Activated CD4-positive, alpha-beta T cell treated with anti-CD3 and anti-CD28 coated beads for 4 hours (primary cell): ENCODE measurements around the gene PICALM.
"Not testable (repeated sequence)": the region's sequence is repeated elsewhere in the genome, so short reads cannot be mapped to it uniquely, and the experiment has no call there.

Source experiments
- DNase-seq, 2 donors: peaks; one replicate each; pipeline ENCODE4 v3.0.0-alpha.2; 2020

The PICALM gene

GRCh38 chr11:85935751-85936150 is 133.1 kb downstream of the PICALM start:
- no peak for DNase-seq

GRCh38 chr11:85934596-85935169 is 134.2 kb downstream of the PICALM start:
- DNase-seq: no peak

GRCh38 chr11:85930879-85931366 is 138.0 kb downstream of the PICALM start:
- no peak for DNase-seq

- not testable (repeated sequence) for DNase-seq
Measured at GRCh38 chr11:85926653-85927214, 142.2 kb downstream of the PICALM start.

GRCh38 chr11:85923455-85923854 is 145.4 kb downstream of the PICALM start:
- no peak for DNase-seq

- no peak for DNase-seq
Measured at GRCh38 chr11:85922367-85922766, 146.5 kb downstream of the PICALM start.

GRCh38 chr11:85918910-85919794 is 149.7 kb downstream of the PICALM start:
- DNase-seq: no peak

- DNase-seq: no peak
Measured at GRCh38 chr11:85914425-85914824, 154.5 kb downstream of the PICALM start.

GRCh38 chr11:85913513-85913912 is 155.4 kb downstream of the PICALM start:
- DNase-seq: no peak

- DNase-seq: no peak
Measured at GRCh38 chr11:85912414-85912813, 156.5 kb downstream of the PICALM start.
